GM21717 (cell line): ENCODE measurements around the gene SSR2.
A peak's percentile ranks its signal among the peaks of the same experiment; 100 is the strongest.
"Not testable (repeated sequence)": the region's sequence is repeated elsewhere in the genome, so short reads cannot be mapped to it uniquely, and the experiment has no call there.

ENCODE experiments used
- ATAC-seq: cut with Tn5 transposase; IDR thresholded peaks from one replicate; pipeline ENCODE4 v1.9.1; 2021; ENCODE audit warnings: mild to moderate bottlenecking, moderate library complexity; ENCODE audit not compliant: unreplicated experiment

SSR2 gene

DNA sequence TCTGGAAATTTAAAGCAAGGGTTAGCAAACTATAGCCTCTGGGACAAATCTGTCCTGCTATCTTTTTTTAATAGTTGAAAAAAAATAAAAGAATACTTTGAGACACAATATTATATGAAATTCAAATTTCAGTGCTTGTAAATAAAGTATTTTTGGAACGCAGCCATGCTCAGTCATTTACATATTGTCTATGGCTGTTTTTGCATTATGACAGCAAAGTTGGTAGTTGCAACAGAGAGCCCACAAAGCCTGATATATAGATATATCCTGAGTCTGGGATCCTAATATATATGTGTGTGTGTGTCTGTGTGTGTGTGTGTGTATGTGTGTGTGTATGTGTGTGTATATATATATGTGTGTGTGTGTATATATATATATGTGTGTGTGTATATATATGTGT is 20.8 kb downstream of the SSR2 start:
- ATAC-seq: no peak

DNA sequence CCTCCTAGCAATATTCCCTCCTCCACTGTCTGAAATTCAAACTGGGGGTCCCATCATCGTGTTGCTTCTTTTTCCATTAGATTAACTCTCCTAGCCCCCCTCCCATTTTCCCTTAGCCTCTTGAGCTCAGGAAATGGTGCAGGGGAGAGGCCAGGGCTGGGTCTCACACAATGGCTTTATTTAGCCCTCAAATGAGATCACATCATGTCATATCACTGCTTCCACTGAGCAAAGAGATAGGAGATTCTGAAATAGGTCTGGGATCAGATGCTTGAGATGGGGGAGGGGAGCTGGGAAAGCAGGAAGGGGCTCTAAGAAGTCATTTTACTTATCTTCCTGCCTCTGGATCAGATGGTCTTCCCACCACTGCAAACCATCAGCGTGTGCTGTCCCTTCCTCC is 24.6 kb downstream of the SSR2 start:
- ATAC-seq: no peak

DNA sequence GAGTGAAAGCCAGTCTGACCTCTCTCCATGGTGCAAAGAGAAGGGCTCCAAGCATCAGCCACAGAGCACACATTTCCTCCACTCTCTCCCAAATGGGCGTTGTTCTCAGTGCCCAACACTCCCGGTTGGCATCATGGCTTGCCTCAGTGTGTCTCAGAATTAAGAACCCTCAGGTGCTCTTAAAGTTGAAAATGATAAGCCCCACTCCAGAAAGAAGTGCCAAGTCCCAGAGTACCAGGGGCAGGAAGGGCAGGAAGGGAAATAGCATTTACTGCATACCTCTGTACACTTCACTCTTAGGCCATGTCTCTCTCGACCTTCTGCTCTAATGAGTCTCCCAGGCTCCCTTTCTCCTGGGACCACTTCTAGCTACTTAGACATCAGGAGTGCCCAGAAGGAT is 27.2 kb downstream of the SSR2 start:
- no peak for ATAC-seq

DNA sequence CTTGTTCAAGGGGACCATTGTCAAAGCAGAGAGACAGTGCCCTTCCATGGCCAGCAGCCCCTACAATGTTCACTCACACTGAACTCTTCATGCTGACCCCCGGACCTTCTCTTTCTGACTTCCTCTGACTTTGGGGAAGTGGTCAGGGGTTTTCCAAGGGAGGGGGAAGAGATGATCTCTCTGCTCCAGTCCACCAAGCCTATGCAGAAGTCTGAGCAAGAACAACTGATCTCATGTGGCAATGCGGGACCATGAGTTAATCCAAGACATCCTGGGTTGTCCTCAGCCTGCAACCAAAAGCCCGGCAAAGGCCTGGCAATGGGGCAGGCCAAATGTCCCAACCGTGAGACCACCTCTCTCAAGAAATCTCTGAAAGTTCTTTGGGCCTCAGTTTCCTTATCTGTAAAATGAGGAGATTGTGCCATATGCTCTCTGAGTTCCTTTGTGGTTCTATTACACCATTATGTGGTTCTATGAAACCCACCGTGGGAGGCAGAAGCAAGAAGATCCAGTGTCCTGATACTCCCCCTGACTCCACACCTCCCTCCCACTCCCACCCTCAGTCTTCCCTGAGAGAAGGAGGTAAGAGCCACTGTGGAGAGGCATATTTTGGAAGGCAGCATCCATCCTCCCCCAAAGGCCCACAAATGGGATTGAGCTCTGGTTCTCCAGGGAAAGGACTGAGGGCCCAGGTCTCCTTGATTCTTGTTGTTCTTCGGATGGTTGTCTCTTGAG is 30.6 kb downstream of the SSR2 start:
- no peak for ATAC-seq

DNA sequence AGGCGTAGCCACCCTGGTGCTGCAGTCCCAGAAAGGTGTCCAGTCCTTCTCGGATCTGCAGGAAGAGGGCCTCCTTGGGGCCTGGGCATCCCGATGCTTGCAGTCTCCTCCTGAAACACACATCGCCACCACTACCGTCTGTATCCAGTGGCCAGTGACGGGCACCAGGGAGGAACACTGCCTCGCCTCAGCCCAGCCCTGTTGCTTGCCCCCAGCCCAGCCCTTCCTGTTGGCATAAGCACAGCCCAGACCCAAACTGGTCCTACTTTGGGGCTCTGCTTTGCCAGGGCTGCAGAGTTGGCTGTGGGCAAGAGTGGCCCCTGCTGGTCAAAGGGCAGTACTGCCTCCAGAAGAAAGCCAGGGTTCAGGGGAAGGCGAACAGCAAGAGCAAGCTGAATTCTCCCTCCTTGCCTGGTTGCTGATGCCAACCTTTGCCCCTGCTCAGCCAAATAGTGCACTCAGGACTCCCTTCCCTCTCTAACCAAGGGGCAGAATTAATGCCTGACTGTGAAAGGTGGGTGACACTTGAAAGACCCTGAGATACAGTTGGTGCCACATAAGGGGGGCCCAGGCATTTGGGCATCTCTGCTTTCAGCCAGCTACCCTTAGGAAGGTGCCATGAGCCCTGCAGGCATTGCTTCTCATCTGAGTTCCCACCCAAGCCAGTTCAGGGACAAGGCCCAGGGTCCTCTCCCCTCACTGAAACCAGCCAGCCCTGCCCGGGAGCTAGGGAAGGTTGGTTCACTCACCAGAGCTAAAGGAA is 31.3 kb downstream of the SSR2 start:
- ATAC-seq: no peak

DNA sequence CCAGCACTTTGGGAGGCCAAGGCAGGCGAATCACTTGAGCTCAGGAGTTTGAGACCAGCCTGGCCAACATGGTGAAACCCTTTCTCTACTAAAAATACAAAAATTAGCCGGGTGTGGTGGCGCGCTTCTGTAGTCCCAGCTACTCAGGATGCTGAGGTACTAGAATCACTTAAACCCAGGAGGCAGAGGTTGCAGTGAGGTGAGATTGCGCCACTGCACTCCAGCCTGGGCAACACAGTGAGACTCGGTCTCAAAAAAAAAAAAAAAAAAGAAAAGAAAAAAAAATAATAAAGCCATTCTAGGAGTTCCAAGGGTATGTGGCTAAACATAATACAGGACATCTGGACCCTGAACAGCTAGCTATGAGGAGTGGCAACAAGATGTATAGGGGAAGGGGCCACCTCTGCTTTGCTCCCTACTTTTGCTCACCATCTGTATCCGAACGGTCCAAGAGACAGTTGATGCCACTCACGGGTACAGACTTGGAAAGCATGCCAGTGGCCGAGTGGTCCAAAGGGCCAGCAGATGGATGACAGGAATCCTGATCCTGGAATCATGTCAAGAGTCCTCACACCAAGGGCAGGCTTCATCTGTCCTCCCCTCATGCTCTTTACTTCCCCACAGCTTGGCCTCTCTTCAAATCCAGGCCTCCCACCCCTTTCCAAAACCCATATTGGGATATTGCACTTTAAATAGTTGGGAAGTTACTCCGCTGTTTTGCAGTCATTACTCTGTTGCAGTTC is 35.7 kb downstream of the SSR2 start:
- not testable (repeated sequence) for ATAC-seq

DNA sequence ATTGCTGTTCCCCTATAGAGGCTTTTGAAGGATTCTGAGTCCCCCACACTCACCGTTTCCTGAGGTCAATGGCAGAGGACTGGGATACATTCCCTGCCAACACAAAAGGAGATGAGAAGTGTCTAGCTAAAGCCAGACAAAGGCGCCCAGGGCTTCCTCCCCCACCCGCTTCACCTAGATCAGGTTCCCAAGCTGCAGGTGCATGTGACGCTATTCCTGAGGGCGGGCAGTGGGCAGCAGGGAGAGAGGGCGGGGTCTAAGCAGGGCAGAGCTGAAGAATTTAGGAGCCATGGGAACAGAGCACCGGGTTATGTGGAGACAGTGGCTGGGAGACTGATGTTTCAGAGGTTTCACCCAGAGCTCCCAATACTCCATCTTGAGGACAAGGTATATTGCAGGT is 36.4 kb downstream of the SSR2 start:
- no peak for ATAC-seq

DNA sequence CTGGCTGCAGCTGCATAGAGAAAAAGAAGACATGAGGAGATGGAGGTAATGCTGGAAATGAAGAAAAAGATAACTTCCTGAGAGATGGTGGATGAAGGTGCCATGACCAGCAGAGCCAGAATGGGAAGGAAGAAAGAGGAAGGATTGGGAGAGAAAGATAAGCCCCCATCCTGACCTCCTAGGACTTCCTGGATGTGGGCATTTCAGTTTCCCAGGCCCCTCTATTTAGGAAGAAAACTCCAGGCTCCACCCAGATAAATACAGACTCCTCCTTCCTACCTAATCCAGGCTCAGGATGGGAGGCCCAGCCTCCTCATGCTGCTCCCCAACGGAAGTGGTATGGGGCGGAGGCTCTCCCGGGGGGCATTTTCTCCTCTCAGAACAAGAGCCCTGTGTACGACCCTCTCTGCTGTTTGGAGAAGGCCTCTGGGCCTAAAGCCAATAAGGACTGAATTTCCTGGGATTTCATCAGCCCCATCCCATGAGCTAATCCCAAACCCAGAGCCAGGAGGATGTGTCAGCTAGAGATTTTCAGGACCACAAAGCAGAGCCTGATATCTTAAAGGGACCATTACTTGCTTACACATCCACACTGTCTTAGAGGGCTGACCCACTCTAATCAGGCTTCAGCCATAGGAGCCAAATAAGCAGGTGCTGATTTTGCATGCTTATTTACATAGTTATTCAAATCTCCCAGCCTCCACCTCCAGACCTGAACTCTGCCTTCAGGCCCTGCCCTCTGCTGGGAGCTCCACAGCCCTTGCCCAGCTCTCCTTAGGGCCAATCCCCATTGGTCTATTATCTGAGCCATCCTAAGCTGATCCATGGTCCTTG is 37.3 kb downstream of the SSR2 start:
- no peak for ATAC-seq

DNA sequence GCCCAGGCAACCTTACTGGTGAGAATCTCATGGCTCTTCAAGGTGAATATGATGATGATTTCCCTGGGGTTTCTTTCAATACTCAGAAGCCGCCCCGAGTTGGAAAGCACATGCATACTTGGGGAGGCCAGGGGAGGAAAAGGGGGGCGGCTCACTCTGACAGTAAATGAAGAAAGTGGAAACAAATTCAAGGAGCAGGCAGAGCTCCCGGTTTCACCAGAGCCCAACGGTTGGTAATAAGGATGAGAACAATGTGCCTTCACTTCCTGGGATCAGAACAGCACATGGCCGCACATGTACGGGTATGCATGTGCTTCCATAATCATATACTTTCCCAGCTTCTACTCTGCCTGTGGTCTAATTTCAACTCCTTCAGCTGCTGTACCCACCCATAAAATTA is 38.6 kb downstream of the SSR2 start:
- ATAC-seq: no peak

DNA sequence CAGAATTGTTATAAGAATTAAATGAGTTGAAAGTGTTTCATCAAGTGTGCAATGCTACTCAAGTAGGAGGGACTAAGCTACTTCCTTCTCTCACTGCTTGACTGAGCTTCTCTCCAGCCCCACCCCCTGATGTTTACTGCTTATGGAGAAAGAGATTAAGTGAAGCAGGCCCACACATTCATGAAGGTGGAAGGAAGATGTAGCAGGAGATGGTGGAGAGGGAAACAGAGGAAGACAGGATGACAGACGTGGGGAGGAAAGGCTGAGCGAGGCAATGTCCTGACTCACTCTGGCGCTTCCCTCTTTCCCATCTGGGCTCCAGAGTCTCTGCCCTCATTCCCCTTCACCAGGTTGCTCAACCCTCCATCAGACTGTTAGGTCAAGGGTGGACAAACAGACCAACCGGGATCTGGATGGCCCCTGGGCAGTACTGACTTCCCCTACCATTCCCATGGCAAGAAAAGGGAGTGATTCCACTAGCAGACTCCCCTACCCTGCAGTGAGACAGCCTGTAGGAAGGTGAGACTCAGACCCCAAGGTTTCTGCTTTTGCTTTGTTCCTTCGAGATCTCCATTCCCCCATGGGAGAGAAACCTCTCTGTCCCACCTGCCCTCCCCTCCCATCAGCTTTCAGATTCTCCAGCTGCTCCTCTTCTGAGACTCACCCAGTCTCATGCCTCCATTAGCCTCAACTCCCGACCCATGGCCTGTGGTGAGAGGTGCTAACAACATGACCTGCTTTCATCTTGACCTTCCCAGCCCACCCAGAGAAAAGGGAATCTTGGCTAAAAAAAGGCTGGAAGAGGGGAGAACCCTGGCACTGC is 39.3 kb downstream of the SSR2 start:
- no peak for ATAC-seq

DNA sequence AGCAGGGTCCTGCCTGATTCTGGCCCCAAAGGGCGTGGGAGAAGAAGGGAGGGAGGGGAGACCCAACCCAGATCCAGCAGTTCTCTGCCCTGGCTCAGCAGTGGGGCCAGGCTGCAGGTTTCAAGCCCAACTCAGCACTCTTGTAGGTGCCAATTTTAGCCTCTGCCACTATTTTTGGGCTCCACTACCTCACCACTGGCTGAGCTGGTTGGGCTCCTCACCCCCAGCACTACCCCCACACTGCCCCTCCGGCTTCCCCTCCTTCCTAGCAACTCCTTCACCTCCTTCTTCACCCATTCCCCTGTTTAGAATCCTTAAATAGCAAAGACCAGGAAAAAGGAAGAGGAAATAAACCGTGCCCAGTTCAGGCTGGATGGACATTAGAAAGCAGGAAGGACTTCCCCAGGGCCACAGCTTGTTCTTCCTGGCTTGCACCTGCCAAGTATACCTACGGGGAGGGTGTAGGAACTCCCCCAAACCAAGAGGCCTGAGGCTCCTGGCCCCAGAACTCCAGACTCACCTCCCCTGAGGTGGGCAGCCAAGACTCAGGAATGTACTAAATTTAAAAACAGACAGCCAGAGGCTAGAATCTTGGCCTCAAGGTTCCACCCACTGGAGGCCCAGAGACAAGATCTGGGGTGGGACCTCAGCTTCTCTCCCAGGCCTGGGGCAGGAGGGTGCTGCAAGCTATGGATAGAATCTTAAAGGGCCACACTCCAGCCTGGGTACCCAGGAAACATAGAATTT is 41.0 kb downstream of the SSR2 start:
- ATAC-seq: no peak

DNA sequence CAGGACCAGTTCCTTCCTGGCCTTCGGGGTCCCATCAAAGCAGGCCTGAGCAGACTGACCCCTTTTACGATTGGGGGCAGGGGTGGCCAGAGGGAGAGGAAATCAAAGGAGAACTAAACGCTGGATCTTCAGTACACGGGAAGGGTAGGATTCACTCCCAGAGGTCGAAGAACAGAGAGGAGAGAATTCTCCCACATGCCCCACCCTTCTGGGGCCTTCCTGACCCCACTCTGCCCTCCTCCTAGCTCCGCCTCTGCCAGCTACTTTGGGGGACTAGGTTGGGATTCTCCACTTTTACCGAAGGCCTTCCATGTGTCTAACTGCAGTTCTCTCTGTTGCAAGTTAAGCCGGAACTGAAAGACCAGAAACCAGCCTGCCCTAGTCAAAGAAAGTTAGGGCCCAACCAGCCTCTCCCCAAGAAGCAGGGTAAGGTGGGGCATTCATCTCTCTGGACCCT is 41.8 kb downstream of the SSR2 start:
- ATAC-seq: no peak

DNA sequence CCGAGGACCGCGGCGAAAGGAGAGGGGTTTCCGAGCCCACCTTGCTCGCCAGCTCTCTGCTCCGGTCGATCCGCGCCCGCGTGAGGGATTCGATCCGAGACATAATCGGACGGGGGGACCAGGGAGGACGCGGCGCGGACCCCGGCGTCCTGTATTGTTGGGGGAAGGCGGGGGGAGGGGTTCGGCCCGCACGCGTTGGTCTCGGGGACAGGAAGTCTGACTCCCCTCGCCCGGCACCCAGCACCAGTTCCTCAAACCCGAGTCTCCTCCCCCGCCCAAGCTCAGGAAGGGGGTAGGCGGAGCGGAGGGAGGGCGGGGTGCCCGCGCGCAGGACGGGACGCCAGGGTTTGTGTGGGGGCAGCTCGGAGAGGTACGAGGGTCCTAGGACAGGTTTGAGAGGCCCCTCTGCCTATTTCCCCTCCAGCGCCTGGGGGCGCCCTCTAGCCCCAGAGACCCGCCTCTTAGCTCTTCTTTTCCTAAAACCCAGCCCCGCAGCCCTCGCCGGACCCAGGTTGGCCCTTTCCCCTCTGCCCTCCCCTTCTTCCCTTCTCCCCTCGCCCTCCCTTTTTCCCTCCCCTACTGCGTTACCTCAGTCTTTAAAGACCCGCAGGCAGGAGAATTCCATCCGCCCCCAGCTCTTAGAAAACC is 42.3 kb downstream of the SSR2 start, which contains the start of gene ARHGEF2:
Gene ARHGEF2 (minus strand): TSS at position 223 of the 648 bp plus-strand sequence. CDS start 120 bp downstream, at position 103.
- peak; percentile 54 for ATAC-seq

DNA sequence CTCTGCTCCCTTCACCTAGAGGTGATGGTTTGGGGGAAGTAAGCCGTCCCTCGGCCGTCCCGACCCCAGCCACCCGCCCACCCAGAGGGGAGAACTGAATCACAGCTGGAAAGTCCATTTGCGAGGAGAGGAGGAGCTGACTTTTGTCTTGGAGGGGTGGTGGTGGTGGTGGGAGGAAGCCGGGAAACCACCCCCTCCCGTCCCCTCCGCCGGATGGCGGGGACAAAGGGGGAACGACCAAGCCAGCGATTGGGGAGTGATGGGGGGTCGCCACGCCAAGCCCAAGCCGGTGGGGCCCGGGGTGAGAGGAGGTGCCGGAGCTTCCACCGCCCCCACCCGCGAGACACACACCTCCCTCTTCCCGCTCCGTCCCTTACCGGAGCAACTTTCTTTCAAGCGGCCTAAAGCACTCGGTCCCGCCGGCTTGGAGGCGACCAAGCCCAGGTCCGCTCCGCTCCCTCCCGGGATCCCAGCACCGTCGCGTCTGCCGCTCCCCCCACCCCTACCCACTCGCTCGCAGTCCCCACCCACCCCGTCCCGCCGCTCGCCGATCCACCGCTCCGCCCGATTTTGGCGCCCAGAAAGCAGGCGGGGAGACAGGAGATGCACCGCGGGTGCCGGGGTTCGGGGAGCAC is 42.9 kb downstream of the SSR2 start:
- ATAC-seq: peak; percentile 3

DNA sequence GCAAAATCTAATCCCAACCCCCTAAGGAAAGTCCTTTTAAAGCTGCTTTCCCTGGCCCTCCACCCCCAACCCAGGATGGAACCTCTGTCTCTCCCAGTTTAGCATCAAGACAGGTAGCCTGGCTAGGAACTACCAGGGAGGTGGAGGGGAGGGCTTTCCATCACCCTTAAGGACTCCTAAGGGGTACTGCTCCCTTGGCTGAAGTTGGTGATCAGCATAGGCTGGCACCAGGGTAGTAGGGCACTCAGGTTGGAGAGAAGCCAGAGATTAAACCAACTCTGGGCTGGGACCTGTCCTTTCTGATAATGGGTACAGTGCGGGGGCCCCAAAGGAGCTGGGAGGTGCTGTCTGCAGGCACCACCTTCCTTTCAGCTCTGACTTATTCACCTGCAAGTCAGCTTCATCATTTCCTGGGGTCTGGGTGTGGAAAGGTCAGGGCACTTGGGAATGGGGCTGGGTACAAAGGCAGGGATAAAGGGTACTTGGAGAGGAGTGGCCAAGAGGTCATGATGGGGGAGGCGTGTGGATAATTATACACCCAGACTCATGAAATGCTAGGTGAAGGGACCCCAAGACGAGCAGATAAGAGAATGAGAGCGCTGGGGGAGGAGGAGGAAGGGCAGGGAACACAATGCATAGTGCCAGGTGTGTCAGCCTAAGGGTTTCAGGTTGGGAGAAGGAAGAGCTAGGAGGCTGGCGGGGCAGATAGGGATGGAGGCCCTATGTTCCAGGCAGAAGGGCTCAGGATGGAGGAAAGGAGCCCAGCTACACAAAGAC is 43.6 kb downstream of the SSR2 start:
- no peak for ATAC-seq

DNA sequence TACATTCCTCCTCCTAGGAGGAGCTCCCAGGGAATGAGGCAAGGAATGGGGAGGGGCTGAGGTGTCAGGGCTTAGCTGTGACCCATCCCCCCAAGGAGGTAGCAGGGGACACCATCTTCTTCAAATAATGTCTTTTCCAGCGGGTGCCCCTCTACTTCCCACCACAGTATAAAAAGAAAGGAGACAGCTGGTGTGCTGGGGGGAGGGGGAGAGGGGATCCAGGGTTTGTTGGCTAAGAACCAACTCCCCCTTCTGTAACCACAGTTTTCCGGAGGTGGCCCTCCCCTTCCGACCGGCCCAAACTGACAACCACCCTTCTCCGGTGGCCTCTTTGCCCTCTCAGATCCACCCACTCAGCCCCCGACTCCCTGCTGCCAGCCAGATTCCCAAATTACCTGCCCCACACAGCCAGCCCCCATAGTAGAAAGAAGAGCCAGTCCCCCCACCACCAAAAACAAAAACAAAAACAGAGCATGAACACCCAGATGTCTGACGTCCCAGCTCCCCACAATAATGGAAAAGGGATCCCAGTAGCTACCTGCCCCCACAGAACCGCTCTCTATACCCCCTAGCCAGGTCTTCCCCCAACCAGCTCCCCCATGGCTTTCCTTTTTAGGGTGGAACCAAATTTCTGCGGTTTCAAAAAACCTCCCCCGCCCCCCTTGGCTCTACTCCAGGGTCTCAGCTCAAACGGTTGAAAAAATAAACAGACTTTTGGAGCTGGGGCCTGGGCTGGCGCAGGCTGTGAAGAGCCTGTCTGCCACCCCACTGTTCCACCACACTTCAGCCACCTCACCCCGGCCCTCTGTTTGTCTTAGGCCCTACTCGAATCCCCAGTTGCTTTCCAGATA is 44.5 kb downstream of the SSR2 start:
- no peak for ATAC-seq
